Measurements from ENCODE around the gene DEXI. TPM values are rescaled to one million over a fixed set of nuclear protein-coding genes. Genes with fewer than 3 reads are reported as not detected.

Gene DEXI
- total RNA-seq, 2 donors from 2014 or later: 20.7 to 36.3 TPM

- Mint-ChIP-seq H3K27ac (peak overlapping the region in 1 of 2 donors; percentile 81), H3K9me3 (no peaks in the 10 kb centered on the region), H3K36me3 (no peaks in the 10 kb centered on the region), H3K27me3 (peaks cover 0 to 5% of the 10 kb centered on the region in 2 donors), H3K4me3 (peak overlapping the region; percentile 83), H3K4me1 (ENCODE audit: low read depth in 2 of 2) (peaks cover 54 to 71% of the 10 kb centered on the region in 2 donors)
- ATAC-seq (no peak), DNase-seq (ENCODE audit: low spot score) (no peak)
Observed at GRCh38 chr16:10879681-10880589, 62.3 kb downstream of the DEXI start.

Other genes with a start within 250 kb of the DEXI start
- gene TEKT5, start 247.5 kb downstream of the DEXI start, total RNA-seq: under 1 TPM in 1 of 2 donors, not detected in 1; 0.28 TPM
- 10 to 100 TPM; 31.8 to 41.3 TPM for gene NUBP1, start 198.6 kb downstream of the DEXI start, total RNA-seq
- under 1 TPM in 1 of 2 donors, not detected in 1; 0.50 TPM for gene TVP23A, start 123.7 kb downstream of the DEXI start, total RNA-seq
- gene CIITA, start 65.3 kb downstream of the DEXI start, total RNA-seq: 100 to 1,000 TPM in 1 of 2 donors, 10 to 100 TPM in 1; 13.3 to 104 TPM
- 10 to 100 TPM; 42.5 to 60.2 TPM for gene CLEC16A, start 2.1 kb upstream of the DEXI start, total RNA-seq